ENCODE measurements around the gene WDR20.

GRCh38 chr14:102215576-102216250 is 76.0 kb downstream of the WDR20 start:
- TF ChIP-seq CTCF (conservative IDR thresholded peaks at IDR 0.05) (no peak), ZFX (IDR thresholded peaks at IDR 0.05) (no peak)

Measured in C4-2B (cell line).